ENCODE results near the gene SEC11C.

SEC11C gene

GRCh38 chr18:59143441-59143840, 3.8 kb downstream of the SEC11C start:
- in situ Hi-C loops (cut with HindIII; ENCODE audit: low sequenced_read_pairs): no loop called here

GRCh38 chr18:59144483-59144882, 4.8 kb downstream of the SEC11C start:
- in situ Hi-C loops (cut with HindIII; ENCODE audit: low sequenced_read_pairs): no loop called here

GRCh38 chr18:59145055-59145454, 5.4 kb downstream of the SEC11C start:
- in situ Hi-C loops (cut with HindIII; ENCODE audit: low sequenced_read_pairs): no loop called here

- in situ Hi-C loops (cut with HindIII; ENCODE audit: low sequenced_read_pairs): no loop called here
Measured at GRCh38 chr18:59148192-59148591, 8.5 kb downstream of the SEC11C start.

GRCh38 chr18:59149007-59149406, 9.3 kb downstream of the SEC11C start:
- in situ Hi-C loops (cut with HindIII; ENCODE audit: low sequenced_read_pairs): no loop called here

GRCh38 chr18:59149416-59149815, 9.7 kb downstream of the SEC11C start:
- in situ Hi-C loops (cut with HindIII; ENCODE audit: low sequenced_read_pairs): no loop called here

GRCh38 chr18:59150236-59150635, 10.6 kb downstream of the SEC11C start:
- in situ Hi-C loops (cut with HindIII; ENCODE audit: low sequenced_read_pairs): no loop called here

GRCh38 chr18:59155153-59155552, 15.5 kb downstream of the SEC11C start:
- in situ Hi-C loops (cut with HindIII; ENCODE audit: low sequenced_read_pairs): no loop called here

- in situ Hi-C loops (cut with HindIII; ENCODE audit: low sequenced_read_pairs): no loop called here
Measured at GRCh38 chr18:59156316-59156715, 16.6 kb downstream of the SEC11C start.

- in situ Hi-C loops (cut with HindIII; ENCODE audit: low sequenced_read_pairs): no loop called here
Measured at GRCh38 chr18:59159265-59159664, 19.6 kb downstream of the SEC11C start.

GRCh38 chr18:59159986-59160385, 20.3 kb downstream of the SEC11C start:
- in situ Hi-C loops (cut with HindIII; ENCODE audit: low sequenced_read_pairs): no loop called here

- in situ Hi-C loops (cut with HindIII; ENCODE audit: low sequenced_read_pairs): no loop called here
Measured at GRCh38 chr18:59172664-59173249, 33.1 kb downstream of the SEC11C start.

- in situ Hi-C loops (cut with HindIII; ENCODE audit: low sequenced_read_pairs): no loop called here
Measured at GRCh38 chr18:59177485-59177884, 37.8 kb downstream of the SEC11C start.

- in situ Hi-C loops (cut with HindIII; ENCODE audit: low sequenced_read_pairs): no loop called here
Measured at GRCh38 chr18:59180150-59180845, 40.6 kb downstream of the SEC11C start.

- in situ Hi-C loops (cut with HindIII; ENCODE audit: low sequenced_read_pairs): no loop called here
Measured at GRCh38 chr18:59182673-59183072, 43.0 kb downstream of the SEC11C start.

- in situ Hi-C loops (cut with HindIII; ENCODE audit: low sequenced_read_pairs): no loop called here
Measured at GRCh38 chr18:59189008-59189407, 49.3 kb downstream of the SEC11C start.

- in situ Hi-C loops (cut with HindIII; ENCODE audit: low sequenced_read_pairs): no loop called here
Measured at GRCh38 chr18:59189746-59190145, 50.1 kb downstream of the SEC11C start.

GRCh38 chr18:59196161-59196725, 56.6 kb downstream of the SEC11C start:
- in situ Hi-C loops (cut with HindIII; ENCODE audit: low sequenced_read_pairs): no loop called here

GRCh38 chr18:59197636-59198035, 58.0 kb downstream of the SEC11C start:
- in situ Hi-C loops (cut with HindIII; ENCODE audit: low sequenced_read_pairs): no loop called here

GRCh38 chr18:59198215-59198614, 58.5 kb downstream of the SEC11C start:
- in situ Hi-C loops (cut with HindIII; ENCODE audit: low sequenced_read_pairs): no loop called here

- in situ Hi-C loops (cut with HindIII; ENCODE audit: low sequenced_read_pairs): no loop called here
Measured at GRCh38 chr18:59200787-59201186, 61.1 kb downstream of the SEC11C start.

GRCh38 chr18:59202258-59202820, 62.7 kb downstream of the SEC11C start:
- in situ Hi-C loops (cut with HindIII; ENCODE audit: low sequenced_read_pairs): no loop called here

Measured in endothelial cell of hepatic sinusoid (primary cell).